Gastroesophageal sphincter (tissue), 3 donors: ENCODE measurements around the gene USP14.
A peak's percentile ranks its signal among the peaks of the same experiment; 100 is the strongest.

Experiments used
- CTCF ChIP-seq, 4 experiments: fragments of 200-600 bp in 2 of 4; fragments of 450-650 bp in 2 of 4; sonication (generic) in 1 of 4; IDR thresholded peaks; one replicate each; pipeline ENCODE4 v1.5.1; 2017 to 2019; ENCODE audit warnings: antibody characterized with exemption in 4 of 4, mild to moderate bottlenecking in 2 of 4, moderate library complexity in 2 of 4
- POLR2AphosphoS5 ChIP-seq: sonication (generic); formaldehyde crosslinking; IDR thresholded peaks from one replicate; pipeline ENCODE4 v1.6.1; 2017; ENCODE audit warnings: antibody characterized with exemption

- TF ChIP-seq CTCF (IDR thresholded peaks at IDR 0.05), result peak in 2 of 4 experiments; percentile 11 to 12
- TF ChIP-seq POLR2AphosphoS5, result peak; percentile 67
Observed at GRCh38 chr18:158128-159036, at the start of gene USP14.
